Measurements from ENCODE around the gene SLC51A. TPM values are rescaled to one million over a fixed set of nuclear protein-coding genes. Genes with fewer than 3 reads are reported as not detected.
A peak's percentile ranks its signal among the peaks of the same experiment; 100 is the strongest.
"Not testable (repeated sequence)": the region's sequence is repeated elsewhere in the genome, so short reads cannot be mapped to it uniquely, and the experiment has no call there.

The SLC51A gene
- total RNA-seq, 2 donors from 2014 or later: 0.35 TPM; not detected in 1

DNA sequence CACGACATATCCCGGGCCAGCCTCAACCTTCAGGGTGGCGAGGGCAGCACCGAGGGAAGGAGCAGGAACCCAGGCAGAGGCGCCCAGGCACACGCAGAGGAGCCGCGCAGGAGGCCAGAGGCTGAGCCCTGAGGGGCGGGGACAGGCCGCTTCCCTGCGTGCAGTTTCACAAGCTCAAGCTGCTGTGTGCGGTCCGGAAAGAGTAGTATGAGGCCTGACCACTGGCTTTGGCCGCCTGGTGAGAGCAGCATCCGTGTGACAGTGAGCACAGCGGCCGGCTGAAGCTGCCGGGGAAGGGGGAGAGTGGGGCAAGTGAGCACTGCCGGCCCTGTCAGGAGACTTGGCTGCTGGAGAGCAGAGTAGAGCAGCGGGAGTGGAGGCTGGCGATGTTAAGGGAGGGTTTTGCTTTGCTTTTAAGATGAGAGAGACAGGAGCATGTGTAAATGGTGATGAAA is 13.8 kb upstream of the SLC51A start:
- TF ChIP-seq, protein P1, sequence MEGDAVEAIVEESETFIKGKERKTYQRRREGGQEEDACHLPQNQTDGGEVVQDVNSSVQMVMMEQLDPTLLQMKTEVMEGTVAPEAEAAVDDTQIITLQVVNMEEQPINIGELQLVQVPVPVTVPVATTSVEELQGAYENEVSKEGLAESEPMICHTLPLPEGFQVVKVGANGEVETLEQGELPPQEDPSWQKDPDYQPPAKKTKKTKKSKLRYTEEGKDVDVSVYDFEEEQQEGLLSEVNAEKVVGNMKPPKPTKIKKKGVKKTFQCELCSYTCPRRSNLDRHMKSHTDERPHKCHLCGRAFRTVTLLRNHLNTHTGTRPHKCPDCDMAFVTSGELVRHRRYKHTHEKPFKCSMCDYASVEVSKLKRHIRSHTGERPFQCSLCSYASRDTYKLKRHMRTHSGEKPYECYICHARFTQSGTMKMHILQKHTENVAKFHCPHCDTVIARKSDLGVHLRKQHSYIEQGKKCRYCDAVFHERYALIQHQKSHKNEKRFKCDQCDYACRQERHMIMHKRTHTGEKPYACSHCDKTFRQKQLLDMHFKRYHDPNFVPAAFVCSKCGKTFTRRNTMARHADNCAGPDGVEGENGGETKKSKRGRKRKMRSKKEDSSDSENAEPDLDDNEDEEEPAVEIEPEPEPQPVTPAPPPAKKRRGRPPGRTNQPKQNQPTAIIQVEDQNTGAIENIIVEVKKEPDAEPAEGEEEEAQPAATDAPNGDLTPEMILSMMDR (IDR thresholded peaks at IDR 0.05): no peak
- H3K4me1 ChIP-seq: no peaks in the 10 kb centered on the region
- H3K9me3 ChIP-seq: peaks cover 0 to 4% of the 10 kb centered on the region in 2 donors
- H3K36me3 ChIP-seq: no peaks in the 10 kb centered on the region
- no peaks in the 10 kb centered on the region for H3K27me3 ChIP-seq
- DNase-seq (ENCODE audit: low spot score): no peak
- no peak overlapping the region for H3K27ac ChIP-seq
- no peak overlapping the region for H3K4me3 ChIP-seq

DNA sequence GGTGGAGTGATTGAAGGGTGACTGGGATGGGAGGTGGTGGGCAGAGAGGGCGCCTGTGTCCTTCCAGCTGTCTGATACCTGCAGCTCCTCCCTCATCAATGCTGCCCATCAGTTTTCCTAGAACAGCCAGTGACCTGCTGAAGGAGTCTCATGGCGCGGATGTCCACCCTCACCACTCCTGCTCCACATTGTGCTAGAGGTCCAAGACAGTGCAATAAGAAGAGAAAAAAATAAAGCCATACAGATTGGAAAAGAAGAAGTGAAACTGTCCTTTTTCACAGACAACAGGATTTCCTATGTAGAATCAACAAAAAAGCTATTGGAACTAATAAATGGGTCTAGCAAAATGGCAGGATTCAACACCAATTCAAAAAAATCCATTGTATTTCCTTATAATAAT is 12.5 kb upstream of the SLC51A start:
- TF ChIP-seq, protein P1 (IDR thresholded peaks at IDR 0.05): no peak
- no peak for DNase-seq (ENCODE audit: low spot score)
- Histone ChIP-seq H3K27me3 (no peaks in the 10 kb centered on the region), H3K4me3 (no peak overlapping the region), H3K36me3 (no peaks in the 10 kb centered on the region), H3K4me1 (no peaks in the 10 kb centered on the region), H3K9me3 (peaks cover 0 to 4% of the 10 kb centered on the region in 2 donors), H3K27ac (no peak overlapping the region)

DNA sequence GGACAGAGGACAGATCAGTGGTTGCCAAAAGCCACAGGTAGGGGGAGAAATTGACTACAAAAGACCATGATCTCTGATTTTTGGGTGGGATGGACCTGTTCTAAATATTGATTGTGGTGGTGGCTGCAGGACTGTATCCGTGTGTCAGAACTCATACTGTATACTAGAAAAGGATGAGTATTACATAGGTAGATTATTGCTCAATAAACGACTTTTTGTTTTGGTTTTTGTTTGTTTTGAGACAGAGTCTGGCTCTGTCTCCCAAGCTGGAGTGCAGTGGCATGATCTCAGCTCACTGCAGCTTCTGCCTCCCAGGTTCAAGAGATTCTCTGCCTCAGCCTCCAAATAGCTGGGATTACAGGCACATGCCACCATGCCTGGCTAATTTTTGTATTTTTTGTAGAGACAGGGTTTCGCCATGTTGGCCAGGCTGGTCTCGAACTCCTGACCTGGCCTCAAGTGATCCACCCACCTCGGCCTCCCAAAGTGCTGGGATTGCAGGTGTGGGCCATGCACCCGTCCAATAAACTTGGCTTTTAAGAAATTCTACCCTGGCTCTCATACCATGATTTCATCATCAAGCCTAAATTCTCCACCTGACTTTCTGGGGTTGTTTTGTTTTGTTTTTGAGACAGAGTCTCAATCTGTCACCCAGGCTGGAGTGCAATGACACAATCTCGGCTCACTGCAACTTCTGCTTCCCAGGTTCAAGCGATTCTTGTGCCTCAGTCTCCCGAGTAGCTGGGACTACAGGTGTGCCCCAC is 10.7 kb upstream of the SLC51A start:
- H3K27me3 ChIP-seq; H3K4me1 ChIP-seq; H3K9me3 ChIP-seq; H3K4me3 ChIP-seq; DNase-seq (ENCODE audit: low spot score); H3K36me3 ChIP-seq; H3K27ac ChIP-seq: not testable (repeated sequence)

DNA sequence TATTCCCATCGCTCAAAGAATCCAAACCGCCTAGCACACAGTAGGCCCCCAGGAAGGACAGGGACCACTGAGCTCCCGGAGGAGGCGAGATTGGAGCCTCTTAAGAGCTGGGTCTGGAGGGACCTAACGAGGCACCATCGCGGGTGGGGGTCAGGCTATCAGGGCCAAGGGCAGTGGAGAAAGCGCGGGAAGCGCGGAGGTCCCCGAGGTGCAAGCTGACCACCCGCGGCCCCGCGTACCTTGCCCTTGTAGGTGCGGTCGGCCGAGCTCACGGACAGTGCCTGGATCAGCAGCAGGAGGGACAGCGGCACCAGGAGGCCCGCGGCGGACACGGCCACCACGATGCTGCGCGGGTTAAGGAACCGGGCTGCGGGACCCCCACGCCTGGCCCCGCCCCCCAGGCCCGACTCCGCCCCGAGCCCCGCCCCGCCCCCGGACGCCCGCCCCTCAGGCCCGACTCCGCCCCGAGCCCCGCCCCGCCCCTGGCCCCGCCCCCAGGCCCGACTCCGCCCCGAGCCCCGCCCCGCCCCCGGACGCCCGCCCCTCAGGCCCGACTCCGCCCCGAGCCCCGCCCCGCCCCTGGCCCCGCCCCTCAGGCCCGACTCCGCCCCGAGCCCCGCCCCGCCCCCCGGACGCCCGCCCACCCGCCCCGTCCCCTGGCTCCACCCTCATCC is 9.0 kb upstream of the SLC51A start:
- no peaks in the 10 kb centered on the region for H3K4me1 ChIP-seq
- TF ChIP-seq, protein P1 (IDR thresholded peaks at IDR 0.05): no peak
- H3K9me3 ChIP-seq: peaks cover 0 to 4% of the 10 kb centered on the region in 2 donors
- no peaks in the 10 kb centered on the region for H3K36me3 ChIP-seq
- H3K27me3 ChIP-seq: no peaks in the 10 kb centered on the region
- no peak for DNase-seq (ENCODE audit: low spot score)
- H3K4me3 ChIP-seq: peak overlapping the region; percentile 6 to 36
- H3K27ac ChIP-seq: no peak overlapping the region

DNA sequence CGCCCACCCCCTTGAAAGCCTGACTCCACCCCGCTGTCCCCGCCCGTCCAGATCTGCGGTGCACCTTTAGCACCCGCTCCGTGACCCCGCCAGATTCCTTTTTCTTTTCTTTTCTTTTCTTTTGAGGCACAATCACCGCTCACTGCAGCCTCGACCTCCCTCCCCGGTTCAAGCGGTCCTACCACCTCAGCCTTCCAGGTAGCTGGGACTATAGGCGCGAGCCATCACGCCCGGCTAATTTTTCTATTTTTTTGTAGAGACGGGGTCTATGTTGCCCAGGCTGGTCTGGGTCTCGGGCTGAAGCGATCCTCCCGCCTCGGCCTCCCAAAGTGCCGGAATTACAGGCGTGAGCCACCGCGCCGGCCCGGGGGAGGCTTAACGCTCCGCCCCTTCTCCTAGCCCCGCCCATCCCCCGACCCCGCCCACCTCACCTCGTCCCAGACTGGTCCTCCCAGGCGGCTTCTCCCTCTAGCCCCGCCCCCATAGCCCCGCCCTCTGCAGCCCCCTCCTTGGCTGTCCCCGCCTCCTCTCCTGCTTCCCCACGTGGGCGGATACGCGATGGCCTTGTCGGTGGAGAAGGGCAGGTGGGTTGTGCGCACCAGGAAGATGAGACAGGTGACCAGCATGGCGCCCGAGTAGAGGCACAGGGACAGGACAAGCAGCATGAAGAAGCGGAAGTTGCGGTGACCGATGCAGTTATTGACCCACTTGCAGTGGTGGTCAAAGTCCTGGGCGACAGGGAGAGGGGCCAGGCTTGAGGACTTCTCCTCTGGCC is 8.3 kb upstream of the SLC51A start:
- H3K36me3 ChIP-seq: no peaks in the 10 kb centered on the region
- DNase-seq (ENCODE audit: low spot score): no peak
- H3K27me3 ChIP-seq: no peaks in the 10 kb centered on the region
- H3K4me3 ChIP-seq: peak overlapping the region; percentile 21 to 36
- peaks cover 0 to 4% of the 10 kb centered on the region in 2 donors for H3K9me3 ChIP-seq
- H3K27ac ChIP-seq: no peak overlapping the region
- TF ChIP-seq, protein P1 (IDR thresholded peaks at IDR 0.05): no peak
- no peaks in the 10 kb centered on the region for H3K4me1 ChIP-seq
